DND-41 (cell line): ENCODE measurements around the gene OXGR1.
"Not testable (repeated sequence)": the region's sequence is repeated elsewhere in the genome, so short reads cannot be mapped to it uniquely, and the experiment has no call there.

ENCODE experiments used
- ATAC-seq: fragments of 200-7000 bp; cut with Tn5 transposase; 3 replicates; pipeline ENCODE4 v1.9.1; 2021; ENCODE audit warnings: low read depth; ENCODE audit not compliant: insufficient read depth
- DNase-seq: peaks from one replicate; pipeline ENCODE4 v3.0.0-alpha.2; 2020
- H2AFZ ChIP-seq: 2 replicates; pipeline ENCODE4 v1.6.0; 2012; ENCODE audit warnings: low read depth, low read length
- H3K27ac ChIP-seq: 2 replicates; pipeline ENCODE4 v1.5.1; 2012; ENCODE audit warnings: low read length, inconsistent platforms
- H3K27me3 ChIP-seq: fragments of 200-600 bp; sonication (generic); 2 replicates; pipeline ENCODE4 v1.6.0; 2012; ENCODE audit warnings: low read length, mild to moderate bottlenecking, inconsistent platforms; ENCODE audit not compliant: insufficient read depth, poor library complexity
- H3K36me3 ChIP-seq: 2 replicates; pipeline ENCODE4 v1.5.1; 2012; ENCODE audit warnings: low read length, inconsistent platforms; ENCODE audit not compliant: insufficient read depth
- H3K4me1 ChIP-seq: 2 replicates; pipeline ENCODE4 v1.5.1; 2012; ENCODE audit warnings: mild to moderate bottlenecking, low read length; ENCODE audit not compliant: insufficient read depth
- H3K4me2 ChIP-seq: 2 replicates; pipeline ENCODE4 v1.6.0; 2012; ENCODE audit warnings: mild to moderate bottlenecking, moderate library complexity, low read length, inconsistent platforms; ENCODE audit not compliant: insufficient read depth
- H3K4me3 ChIP-seq, 2 experiments: fragments of 200-600 bp in 1 of 2; shearing (Covaris generic) in 1 of 2; 2 replicates each; pipeline ENCODE4 v1.5.1; 2012 to 2016; ENCODE audit warnings: inconsistent platforms in 2 of 2, low read length in 2 of 2, mild to moderate bottlenecking in 2 of 2, low read depth in 1 of 2, moderate library complexity in 1 of 2
- H3K79me2 ChIP-seq: 2 replicates; pipeline ENCODE4 v1.6.0; 2012; ENCODE audit warnings: low read length, inconsistent platforms; ENCODE audit not compliant: insufficient read depth
- H3K9ac ChIP-seq: 2 replicates; pipeline ENCODE4 v1.6.0; 2012; ENCODE audit warnings: low read depth, mild to moderate bottlenecking, inconsistent platforms, low read length, moderate library complexity
- H3K9me3 ChIP-seq: 2 replicates; pipeline ENCODE4 v1.5.1; 2012; ENCODE audit warnings: low read length, moderate library complexity, mild to moderate bottlenecking, inconsistent platforms; ENCODE audit not compliant: insufficient read depth, severe bottlenecking
- H4K20me1 ChIP-seq: 2 replicates; pipeline ENCODE4 v1.6.0; 2012; ENCODE audit warnings: low read length; ENCODE audit not compliant: insufficient read depth
- EZH2 ChIP-seq: IDR thresholded peaks from 3 replicates; pipeline ENCODE4 v1.6.1; 2012; ENCODE audit warnings: borderline replicate concordance, low read depth, mild to moderate bottlenecking, moderate library complexity, low read length, inconsistent platforms; ENCODE audit not compliant: severe bottlenecking
- TF ChIP-seq, protein P1 (sequence below): IDR thresholded peaks from 2 replicates; pipeline ENCODE4 v1.5.1; 2012; ENCODE audit warnings: borderline replicate concordance, low read length, moderate library complexity, mild to moderate bottlenecking; ENCODE audit not compliant: poor library complexity, severe bottlenecking; ENCODE audit errors: extremely low read depth

Gene OXGR1

DNA sequence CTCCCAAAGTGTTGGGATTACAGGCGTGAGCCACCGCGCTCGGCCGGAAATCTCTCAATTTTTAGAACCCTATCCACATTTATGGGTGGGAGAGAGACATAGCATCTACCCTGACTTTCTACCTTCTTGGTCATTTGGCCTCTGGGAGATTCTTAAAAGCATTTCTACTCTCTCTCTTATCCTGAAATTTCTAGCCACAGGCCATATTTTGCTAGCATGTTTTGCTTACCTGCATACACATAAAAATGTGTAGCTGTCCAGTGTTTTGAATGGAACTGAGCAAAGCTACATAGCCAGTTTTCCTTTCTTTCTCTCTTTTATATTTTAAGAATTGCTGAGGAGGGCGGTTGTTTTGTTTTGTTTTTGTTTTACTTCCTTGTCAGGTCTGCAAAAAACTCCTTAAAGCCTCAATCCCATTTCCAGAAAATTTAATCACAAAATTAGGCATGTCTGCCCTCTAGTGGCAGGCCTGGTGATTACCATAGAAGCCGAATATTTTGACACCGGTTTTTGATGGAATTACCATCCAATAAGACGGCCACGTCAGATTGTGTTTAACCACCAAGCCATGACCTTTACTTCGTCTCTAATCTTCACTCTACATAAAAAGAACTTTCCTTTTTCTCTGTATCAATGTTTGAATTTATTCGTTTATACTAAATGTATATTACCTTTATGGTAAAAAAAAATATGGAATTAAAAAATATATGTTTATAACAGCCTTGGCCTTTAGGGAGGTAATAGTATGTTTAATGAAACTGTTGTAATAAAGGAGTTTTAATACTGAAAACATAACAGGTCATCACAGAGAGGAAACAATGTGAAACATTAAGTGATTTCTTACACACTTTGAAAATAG, 34.4 kb upstream of the OXGR1 start:
- H2AFZ ChIP-seq: no peak overlapping the region
- no peak overlapping the region for H3K9ac ChIP-seq
- H3K27me3 ChIP-seq: peaks cover 5% of the 10 kb centered on the region
- no peak for TF ChIP-seq EZH2
- TF ChIP-seq, protein P1, sequence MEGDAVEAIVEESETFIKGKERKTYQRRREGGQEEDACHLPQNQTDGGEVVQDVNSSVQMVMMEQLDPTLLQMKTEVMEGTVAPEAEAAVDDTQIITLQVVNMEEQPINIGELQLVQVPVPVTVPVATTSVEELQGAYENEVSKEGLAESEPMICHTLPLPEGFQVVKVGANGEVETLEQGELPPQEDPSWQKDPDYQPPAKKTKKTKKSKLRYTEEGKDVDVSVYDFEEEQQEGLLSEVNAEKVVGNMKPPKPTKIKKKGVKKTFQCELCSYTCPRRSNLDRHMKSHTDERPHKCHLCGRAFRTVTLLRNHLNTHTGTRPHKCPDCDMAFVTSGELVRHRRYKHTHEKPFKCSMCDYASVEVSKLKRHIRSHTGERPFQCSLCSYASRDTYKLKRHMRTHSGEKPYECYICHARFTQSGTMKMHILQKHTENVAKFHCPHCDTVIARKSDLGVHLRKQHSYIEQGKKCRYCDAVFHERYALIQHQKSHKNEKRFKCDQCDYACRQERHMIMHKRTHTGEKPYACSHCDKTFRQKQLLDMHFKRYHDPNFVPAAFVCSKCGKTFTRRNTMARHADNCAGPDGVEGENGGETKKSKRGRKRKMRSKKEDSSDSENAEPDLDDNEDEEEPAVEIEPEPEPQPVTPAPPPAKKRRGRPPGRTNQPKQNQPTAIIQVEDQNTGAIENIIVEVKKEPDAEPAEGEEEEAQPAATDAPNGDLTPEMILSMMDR: peak; percentile 90
- H3K9me3 ChIP-seq: no peaks in the 10 kb centered on the region
- no peak overlapping the region for H3K4me2 ChIP-seq
- DNase-seq (peak; percentile 50), ATAC-seq (peak; percentile 52)
- no peaks in the 10 kb centered on the region for H3K36me3 ChIP-seq
- H3K27ac ChIP-seq: no peak overlapping the region
- H4K20me1 ChIP-seq: no peaks in the 10 kb centered on the region
- no peak overlapping the region for H3K4me3 ChIP-seq
- H3K79me2 ChIP-seq: no peaks in the 10 kb centered on the region
- no peaks in the 10 kb centered on the region for H3K4me1 ChIP-seq

GRCh38 chr13:97027162-97027554, 32.9 kb upstream of the OXGR1 start:
- Histone ChIP-seq H3K4me3 (no peak overlapping the region), H3K36me3 (no peaks in the 10 kb centered on the region), H3K79me2 (no peaks in the 10 kb centered on the region), H3K27ac (no peak overlapping the region), H4K20me1 (no peaks in the 10 kb centered on the region), H3K4me1 (no peaks in the 10 kb centered on the region), H3K27me3 (peaks cover 8% of the 10 kb centered on the region), H3K9me3 (no peaks in the 10 kb centered on the region), H2AFZ (no peak overlapping the region), H3K9ac (no peak overlapping the region), H3K4me2 (no peak overlapping the region)
- no peak for TF ChIP-seq EZH2
- TF ChIP-seq, protein P1: no peak
- ATAC-seq (no peak), DNase-seq (no peak)

DNA sequence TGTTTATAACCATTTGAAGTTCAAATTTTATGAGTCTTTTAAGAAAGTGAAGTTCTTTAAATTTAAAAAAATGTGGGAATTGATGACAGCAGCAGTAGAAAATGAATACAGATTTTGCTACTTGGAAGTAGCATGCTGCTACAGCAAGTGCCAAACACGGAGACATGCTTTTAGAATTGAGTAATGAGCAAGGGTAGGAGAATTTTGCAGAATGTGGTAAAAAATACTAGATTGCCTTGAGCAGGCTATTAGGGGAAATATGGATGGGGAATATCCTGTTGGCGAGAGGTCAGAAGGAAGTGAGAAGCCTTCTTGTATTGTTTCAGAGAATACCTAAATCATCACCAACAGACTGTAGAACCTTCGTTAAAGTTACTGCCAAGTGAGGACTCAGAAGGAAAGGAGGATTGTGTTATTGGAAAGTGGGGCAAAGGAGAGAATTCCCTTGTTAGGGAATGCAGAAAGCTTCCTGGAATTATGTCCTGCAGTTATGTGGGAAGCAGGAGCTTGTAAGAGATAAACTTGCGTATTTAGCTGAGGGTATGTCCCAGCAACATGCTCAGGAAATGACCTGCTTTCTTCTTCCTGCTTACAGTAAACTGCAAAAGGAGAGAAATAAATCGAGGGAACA, 32.4 kb upstream of the OXGR1 start:
- DNase-seq: no peak
- Histone ChIP-seq H4K20me1 (no peaks in the 10 kb centered on the region), H3K79me2 (no peaks in the 10 kb centered on the region), H3K9me3 (no peaks in the 10 kb centered on the region), H3K9ac (no peak overlapping the region), H3K4me3 (no peak overlapping the region), H3K4me2 (no peak overlapping the region), H3K27ac (no peak overlapping the region), H3K4me1 (no peaks in the 10 kb centered on the region), H3K27me3 (peaks cover 8% of the 10 kb centered on the region), H3K36me3 (no peaks in the 10 kb centered on the region), H2AFZ (no peak overlapping the region)
- no peak for TF ChIP-seq EZH2
- TF ChIP-seq, protein P1: no peak
- no peak for ATAC-seq

DNA sequence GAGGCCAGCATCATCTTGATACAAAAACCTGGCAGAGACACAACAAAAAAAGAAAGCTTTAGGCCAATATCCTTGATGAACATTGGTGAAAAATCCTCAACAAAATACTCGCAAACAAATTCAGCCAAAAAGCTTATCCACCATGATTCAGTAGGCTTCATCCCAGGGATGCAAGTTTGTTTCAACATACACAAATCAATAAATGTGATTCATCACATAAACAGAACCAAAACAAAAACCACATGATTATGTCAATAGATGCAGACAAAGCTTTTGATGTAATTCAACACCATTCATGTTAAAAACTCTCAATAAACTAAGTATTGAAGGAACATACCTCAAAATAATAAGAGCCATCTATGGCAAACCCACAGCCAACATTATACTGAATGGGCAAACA, 29.5 kb upstream of the OXGR1 start:
- H3K4me1 ChIP-seq, H2AFZ ChIP-seq, DNase-seq, ATAC-seq, H3K27me3 ChIP-seq, H3K4me3 ChIP-seq, H3K79me2 ChIP-seq, H4K20me1 ChIP-seq, H3K4me2 ChIP-seq, H3K27ac ChIP-seq, H3K9ac ChIP-seq, H3K36me3 ChIP-seq, H3K9me3 ChIP-seq: not testable (repeated sequence)
